CD4-positive, CD25-positive, alpha-beta regulatory T cell (primary cell): ENCODE measurements around the gene HERPUD2. TPM values are rescaled to one million over a fixed set of nuclear protein-coding genes. Genes with fewer than 3 reads are reported as not detected.
"Not testable (repeated sequence)": the region's sequence is repeated elsewhere in the genome, so short reads cannot be mapped to it uniquely, and the experiment has no call there.

Experiments used
- ATAC-seq, 2 donors: fragments of 150-1000 bp; cut with Tn5 transposase; one replicate each; pipeline ENCODE4 v1.10.0; 2021; ENCODE audit warnings: low read depth in 2 of 2, moderate number of reproducible peaks in 2 of 2, moderate library complexity in 1 of 2
- DNase-seq, 3 donors: peaks; one replicate each; pipeline versions ENCODE4 v3.0.0 to v3.0.0-alpha.2; 2012 to 2022; ENCODE audit warnings: mixed read lengths in 1 of 3
- H3K27ac ChIP-seq: one replicate; pipeline ENCODE4 v1.7.0; 2013; ENCODE audit warnings: mild to moderate bottlenecking, low read length; ENCODE audit not compliant: insufficient read depth, poor library complexity, severe bottlenecking
- H3K27me3 ChIP-seq: one replicate; pipeline ENCODE4 v1.7.0; 2013; ENCODE audit warnings: low read length; ENCODE audit not compliant: control insufficient read depth, insufficient read depth
- H3K36me3 ChIP-seq: one replicate; pipeline ENCODE4 v1.7.0; 2013; ENCODE audit warnings: mild to moderate bottlenecking, low read length, moderate library complexity; ENCODE audit not compliant: control insufficient read depth, insufficient read depth
- H3K4me1 ChIP-seq: 2 replicates; pipeline ENCODE4 v1.7.0; 2013; ENCODE audit warnings: mild to moderate bottlenecking, low read length; ENCODE audit not compliant: insufficient read depth, control insufficient read depth, poor library complexity, severe bottlenecking
- H3K4me3 ChIP-seq: one replicate; pipeline ENCODE4 v1.7.0; 2013; ENCODE audit warnings: low read depth, mild to moderate bottlenecking, low read length, moderate library complexity
- H3K9me3 ChIP-seq, 2 experiments: 1 replicate in 1 of 2; 2 replicates in 1 of 2; pipeline ENCODE4 v1.7.0; 2013; ENCODE audit warnings: low read length in 2 of 2, mild to moderate bottlenecking in 1 of 2, moderate library complexity in 1 of 2; ENCODE audit not compliant: control insufficient read depth in 2 of 2
- H3K27ac Mint-ChIP-seq, 3 donors: one replicate each; pipeline ENCODE4 v1.8.0; 2020 to 2022; ENCODE audit warnings: mild to moderate bottlenecking in 3 of 3, mixed read lengths in 3 of 3, moderate library complexity in 2 of 3
- H3K27me3 Mint-ChIP-seq: one replicate; pipeline ENCODE4 v1.8.0; 2022; ENCODE audit warnings: mild to moderate bottlenecking, mixed read lengths
- H3K36me3 Mint-ChIP-seq: one replicate; pipeline ENCODE4 v1.8.0; 2020; ENCODE audit warnings: mixed read lengths
- H3K4me1 Mint-ChIP-seq, 4 donors: one replicate each; pipeline ENCODE4 v1.8.0; 2020 to 2022; ENCODE audit warnings: mixed read lengths in 4 of 4, mild to moderate bottlenecking in 1 of 4
- H3K4me3 Mint-ChIP-seq, 4 donors: one replicate each; pipeline ENCODE4 v1.8.0; 2020 to 2022; ENCODE audit warnings: mild to moderate bottlenecking in 4 of 4, mixed read lengths in 4 of 4, moderate library complexity in 3 of 4
- H3K9me3 Mint-ChIP-seq, 7 donors: one replicate each; pipeline ENCODE4 v1.8.0; 2020 to 2022; ENCODE audit warnings: mixed read lengths in 7 of 7, mild to moderate bottlenecking in 3 of 7, moderate library complexity in 2 of 7
- polyA plus RNA-seq, 4 donors: library from polyadenylated mRNA; unstranded; fragments of 300-500 nt; fragmentation: Illumina TruSeq; gene quantifications; one replicate each; pipeline ENCODE4 v1.2.3, GENCODE V29; 2021
- total RNA-seq: library from RNA; stranded (reverse); gene quantifications from one replicate; pipeline ENCODE4 v1.2.3, GENCODE V29; 2022

Gene HERPUD2
- total and polyA plus RNA-seq, 5 donors from 2014 or later: 75.2 to 113 (median 81.3) TPM

- Histone ChIP-seq H3K27ac (no peak overlapping the region), H3K27me3 (no peaks in the 10 kb centered on the region), H3K4me1 (no peaks in the 10 kb centered on the region), H3K9me3 (no peaks in the 10 kb centered on the region), H3K36me3 (no peaks in the 10 kb centered on the region), H3K4me3 (no peak overlapping the region)
- DNase-seq: no peak
- no peaks in the 10 kb centered on the region for H3K4me1 Mint-ChIP-seq
- no peaks in the 10 kb centered on the region for H3K9me3 Mint-ChIP-seq
- no peaks in the 10 kb centered on the region for H3K27me3 Mint-ChIP-seq
- no peak overlapping the region for H3K4me3 Mint-ChIP-seq
- H3K27ac Mint-ChIP-seq: no peak overlapping the region
- ATAC-seq: no peak
- peaks cover 15% of the 10 kb centered on the region for H3K36me3 Mint-ChIP-seq
Observed at GRCh38 chr7:35599061-35599460, 95.9 kb downstream of the HERPUD2 start.

DNA sequence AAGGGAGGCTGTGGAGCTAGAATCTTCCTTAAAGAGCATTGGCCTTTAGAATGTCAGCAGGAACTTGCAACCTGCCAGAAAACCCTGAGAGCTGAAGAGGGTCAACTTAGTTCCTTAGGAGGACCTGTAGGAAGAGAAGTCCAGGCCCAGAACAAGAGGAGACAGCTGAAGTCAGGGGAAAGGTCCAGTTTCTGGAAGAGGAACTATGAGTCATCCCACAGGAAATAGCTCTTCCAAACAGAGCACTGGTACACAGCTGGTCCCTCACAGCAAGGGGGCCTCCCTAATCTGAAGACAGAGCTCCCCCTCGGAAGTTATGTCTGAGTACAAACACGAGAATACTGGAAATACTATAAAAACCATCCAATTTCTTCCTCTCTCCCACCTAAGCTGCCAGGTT, 98.9 kb downstream of the HERPUD2 start:
- no peaks in the 10 kb centered on the region for H3K4me1 Mint-ChIP-seq
- no peaks in the 10 kb centered on the region for H3K36me3 Mint-ChIP-seq
- no peak overlapping the region for H3K4me3 Mint-ChIP-seq
- no peaks in the 10 kb centered on the region for H3K27me3 Mint-ChIP-seq
- Histone ChIP-seq H3K27me3 (no peaks in the 10 kb centered on the region), H3K4me3 (no peak overlapping the region), H3K27ac (no peak overlapping the region), H3K9me3 (no peaks in the 10 kb centered on the region), H3K4me1 (no peaks in the 10 kb centered on the region), H3K36me3 (no peaks in the 10 kb centered on the region)
- ATAC-seq (no peak), DNase-seq (no peak)
- no peaks in the 10 kb centered on the region for H3K9me3 Mint-ChIP-seq
- no peak overlapping the region for H3K27ac Mint-ChIP-seq

GRCh38 chr7:35593899-35594298, 101.0 kb downstream of the HERPUD2 start:
- no peak overlapping the region for H3K4me3 ChIP-seq
- DNase-seq (peak in 1 of 3 donors; percentile 24), ATAC-seq (no peak)
- Mint-ChIP-seq H3K9me3 (no peaks in the 10 kb centered on the region), H3K27ac (no peak overlapping the region), H3K27me3 (no peaks in the 10 kb centered on the region), H3K4me3 (no peak overlapping the region), H3K4me1 (no peaks in the 10 kb centered on the region), H3K36me3 (no peaks in the 10 kb centered on the region)
- no peaks in the 10 kb centered on the region for H3K9me3 ChIP-seq
- no peaks in the 10 kb centered on the region for H3K27me3 ChIP-seq
- H3K36me3 ChIP-seq: no peaks in the 10 kb centered on the region
- H3K4me1 ChIP-seq: no peaks in the 10 kb centered on the region
- no peak overlapping the region for H3K27ac ChIP-seq

DNA sequence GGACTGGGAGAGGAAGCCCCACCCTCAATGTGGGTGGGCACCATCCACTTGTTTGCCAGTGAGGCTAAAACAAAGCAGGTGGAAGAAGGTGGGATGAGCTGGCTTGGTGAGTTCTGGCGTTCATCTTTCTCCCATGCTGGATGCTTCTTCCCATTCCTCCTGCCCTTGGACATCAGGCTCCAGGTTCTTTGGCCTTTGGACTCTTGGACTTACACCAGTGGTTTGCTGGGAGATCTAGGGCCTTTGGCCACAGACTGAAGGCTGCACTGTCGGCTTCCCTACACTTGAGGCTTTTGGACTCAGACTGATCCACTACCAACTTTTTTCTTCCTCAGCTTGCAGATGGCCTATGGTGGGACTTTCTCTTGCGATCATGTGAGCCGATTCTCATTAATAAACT, 106.3 kb downstream of the HERPUD2 start:
- peaks cover 9% of the 10 kb centered on the region for H3K27me3 Mint-ChIP-seq
- Histone ChIP-seq H3K4me1 (no peaks in the 10 kb centered on the region), H3K4me3 (no peak overlapping the region), H3K9me3 (no peaks in the 10 kb centered on the region), H3K27ac (no peak overlapping the region), H3K27me3 (no peaks in the 10 kb centered on the region), H3K36me3 (no peaks in the 10 kb centered on the region)
- H3K36me3 Mint-ChIP-seq: no peaks in the 10 kb centered on the region
- peaks cover 0 to 2% (median 0%) of the 10 kb centered on the region in 4 donors for H3K4me1 Mint-ChIP-seq
- no peaks in the 10 kb centered on the region for H3K9me3 Mint-ChIP-seq
- H3K27ac Mint-ChIP-seq: no peak overlapping the region
- H3K4me3 Mint-ChIP-seq: no peak overlapping the region
- DNase-seq (no peak), ATAC-seq (no peak)

DNA sequence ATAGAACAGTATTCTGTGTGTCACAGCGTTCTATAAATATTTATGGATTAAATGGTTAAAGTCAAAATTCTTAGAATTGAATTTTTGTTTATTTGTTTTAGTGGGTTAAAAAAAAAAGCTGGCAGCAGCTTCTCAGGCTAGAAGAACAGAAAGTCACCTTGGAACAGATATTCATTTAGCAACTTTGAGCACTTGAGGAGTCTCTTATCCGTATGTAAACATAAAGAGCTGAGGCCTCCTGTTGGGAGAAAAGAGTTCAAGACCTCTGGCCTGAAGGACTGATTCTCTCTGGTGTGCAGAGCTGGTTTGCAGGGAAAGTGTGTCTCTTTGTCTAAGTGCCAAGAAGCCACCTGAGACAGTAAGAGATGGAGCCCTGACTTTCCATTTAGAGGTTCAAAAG, 109.9 kb downstream of the HERPUD2 start:
- Histone ChIP-seq H3K4me1 (no peaks in the 10 kb centered on the region), H3K4me3 (no peak overlapping the region), H3K27ac (no peak overlapping the region), H3K36me3 (no peaks in the 10 kb centered on the region), H3K9me3 (no peaks in the 10 kb centered on the region), H3K27me3 (no peaks in the 10 kb centered on the region)
- DNase-seq (no peak), ATAC-seq (no peak)
- Mint-ChIP-seq H3K9me3 (no peaks in the 10 kb centered on the region), H3K4me3 (no peak overlapping the region), H3K4me1 (peaks cover 0 to 2% (median 0%) of the 10 kb centered on the region in 4 donors), H3K27me3 (peaks cover 9% of the 10 kb centered on the region), H3K36me3 (no peaks in the 10 kb centered on the region), H3K27ac (no peak overlapping the region)

- H3K27me3 Mint-ChIP-seq, H3K4me1 ChIP-seq, DNase-seq, H3K4me3 Mint-ChIP-seq, H3K4me1 Mint-ChIP-seq, H3K9me3 ChIP-seq, H3K9me3 Mint-ChIP-seq, H3K36me3 Mint-ChIP-seq, ATAC-seq, H3K27me3 ChIP-seq, H3K4me3 ChIP-seq, H3K27ac ChIP-seq, H3K36me3 ChIP-seq, H3K27ac Mint-ChIP-seq: not testable (repeated sequence)
Observed at GRCh38 chr7:35584533-35584932, 110.4 kb downstream of the HERPUD2 start.

Other genes with a start within 250 kb of the HERPUD2 start
- 226 TPM for gene SEPTIN7, start 105.9 kb upstream of the HERPUD2 start, total RNA-seq
- 100 to 1,000 TPM; 401 to 541 (median 486) TPM for gene SEPTIN7, start 105.9 kb upstream of the HERPUD2 start, polyA plus RNA-seq